ENCODE measurements around the gene STRADA. TPM values are rescaled to one million over a fixed set of nuclear protein-coding genes. Genes with fewer than 3 reads are reported as not detected.

STRADA gene
- total and polyA plus RNA-seq, 2 of the 8 experiments (the other 6 are each of a cell fraction or from before 2014, with no cell fraction given), result 35.6 to 43.3 TPM

- TF ChIP-seq EP300 (IDR thresholded peaks at IDR 0.05; ENCODE audit: borderline replicate concordance in 1 of 2, low read depth in 2 of 2, low read length in 2 of 2), result no peak
- no peak for TF ChIP-seq CHD2 (IDR thresholded peaks at IDR 0.05; ENCODE audit: low read length)
- no peak for TF ChIP-seq BRCA1 (IDR thresholded peaks at IDR 0.05; ENCODE audit: low read depth, low read length)
- no peak for TF ChIP-seq POLR2AphosphoS5 (IDR thresholded peaks at IDR 0.05; ENCODE audit: low read depth, low read length)
- TF ChIP-seq KDM4A (IDR thresholded peaks at IDR 0.05; ENCODE audit: low read depth, low read length, severe bottlenecking), result no peak
- no peak for TF ChIP-seq SIRT6 (IDR thresholded peaks at IDR 0.05; ENCODE audit: low read length)
- TF ChIP-seq NRF1 (IDR thresholded peaks at IDR 0.05; ENCODE audit: low read depth, low read length), result no peak
These were observed 33.8 kb upstream of the STRADA start (continued) for GRCh38 chr17:63775420-63775819.

Data from H1 (cell line).